H1 (cell line): ENCODE results near the gene WNT7A. TPM values are rescaled to one million over a fixed set of nuclear protein-coding genes. Genes with fewer than 3 reads are reported as not detected.

Source experiments
- NANOG ChIP-seq: IDR thresholded peaks from 2 replicates; pipeline ENCODE4 v1.6.1; 2011; ENCODE audit warnings: low read length, low read depth, mild to moderate bottlenecking, inconsistent platforms; ENCODE audit not compliant: insufficient read depth, poor library complexity, severe bottlenecking
- NRF1 ChIP-seq: IDR thresholded peaks from 2 replicates; pipeline ENCODE4 v1.6.1; 2011; ENCODE audit warnings: mild to moderate bottlenecking, low read depth, low read length, improper control_type of control experiment
- POU5F1 ChIP-seq: IDR thresholded peaks from 2 replicates; pipeline ENCODE4 v1.6.1; 2011; ENCODE audit warnings: low read depth, mild to moderate bottlenecking, low read length, moderate library complexity
- RAD21 ChIP-seq, 2 experiments: IDR thresholded peaks in 1 of 2; conservative IDR thresholded peaks in 1 of 2; 2 replicates each; pipeline ENCODE4 v1.6.1; 2011; ENCODE audit warnings: low read depth in 2 of 2, low read length in 2 of 2, improper control_type of control experiment in 1 of 2, inconsistent platforms in 1 of 2, mild to moderate bottlenecking in 1 of 2, moderate library complexity in 1 of 2
- RBBP5 ChIP-seq: IDR thresholded peaks from 2 replicates; pipeline ENCODE4 v1.7.1; 2012; ENCODE audit warnings: low read depth, mild to moderate bottlenecking, inconsistent platforms, low read length, moderate library complexity, borderline replicate concordance
- TCF12 ChIP-seq: IDR thresholded peaks from 2 replicates; pipeline ENCODE4 v1.6.1; 2011; ENCODE audit warnings: low read depth, mild to moderate bottlenecking, low read length
- polyA plus RNA-seq, 7 experiments: library from polyadenylated mRNA; depleted of rRNA in 3 of 7; stranded (reverse) in 5 of 7; unstranded in 2 of 7; fragments of >200 nt in 5 of 7; fragments of 200-250 nt in 2 of 7; gene quantifications; 1 replicate in 5 of 7; 2 replicates in 1 of 7; 4 replicates in 1 of 7; pipeline versions ENCODE4 v1.2.1 to v1.2.3, GENCODE V29; 2011 to 2013; ENCODE audit warnings: missing spikeins in 2 of 7, mixed read lengths in 2 of 7
- total RNA-seq: library from RNA; stranded (reverse); fragmentation: NEBNext Ultra II Directional; extraction: Animal tissue kit (Norgen Biotek cat#: 25700); gene quantifications from 2 replicates; pipeline ENCODE4 v1.2.1, GENCODE V29; 2021
- TF ChIP-seq, protein P1 (sequence below): fragments of 300-600 bp; sonication (generic); IDR thresholded peaks from 2 replicates; pipeline ENCODE4 v1.7.1; 2012; ENCODE audit warnings: low read length, moderate library complexity, mild to moderate bottlenecking, inconsistent platforms; ENCODE audit not compliant: insufficient replicate concordance

Gene WNT7A
- total and polyA plus RNA-seq, 2 of the 8 experiments (the other 6 are each of a cell fraction or from before 2014, with no cell fraction given), result 0.02 TPM; not detected in 1

DNA sequence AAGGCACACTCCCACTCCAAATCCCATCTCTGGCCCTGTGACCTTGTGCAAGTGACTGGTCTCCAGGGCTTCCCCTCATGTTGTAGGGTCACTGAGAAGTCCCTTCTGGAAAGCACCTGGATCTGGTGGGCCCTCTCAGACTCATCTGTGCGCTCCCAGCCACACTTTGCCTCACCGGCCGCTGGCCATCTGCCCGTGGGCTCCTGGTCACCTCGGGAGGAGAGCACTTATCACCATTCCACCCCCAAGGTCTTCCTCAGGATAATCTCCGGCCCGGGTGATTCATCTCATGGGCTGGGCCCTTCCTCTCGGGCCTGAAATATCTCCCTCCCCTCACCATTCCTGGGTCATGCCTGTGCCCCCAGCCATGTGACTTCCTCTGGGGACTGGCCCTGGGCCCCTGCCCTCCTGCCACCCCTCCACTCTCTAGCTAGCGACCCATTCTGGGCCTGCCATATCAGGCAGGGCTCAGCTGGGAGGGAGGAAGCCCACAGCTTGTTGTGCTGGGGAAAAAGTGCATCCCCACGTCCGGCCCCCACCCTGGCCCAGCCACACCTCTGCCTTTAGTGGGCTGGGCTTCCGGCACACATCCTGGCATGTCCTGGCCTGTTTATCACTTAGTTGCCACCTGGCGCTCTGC lies 10.6 kb upstream of the WNT7A start (continued):
- TF ChIP-seq, protein P1, sequence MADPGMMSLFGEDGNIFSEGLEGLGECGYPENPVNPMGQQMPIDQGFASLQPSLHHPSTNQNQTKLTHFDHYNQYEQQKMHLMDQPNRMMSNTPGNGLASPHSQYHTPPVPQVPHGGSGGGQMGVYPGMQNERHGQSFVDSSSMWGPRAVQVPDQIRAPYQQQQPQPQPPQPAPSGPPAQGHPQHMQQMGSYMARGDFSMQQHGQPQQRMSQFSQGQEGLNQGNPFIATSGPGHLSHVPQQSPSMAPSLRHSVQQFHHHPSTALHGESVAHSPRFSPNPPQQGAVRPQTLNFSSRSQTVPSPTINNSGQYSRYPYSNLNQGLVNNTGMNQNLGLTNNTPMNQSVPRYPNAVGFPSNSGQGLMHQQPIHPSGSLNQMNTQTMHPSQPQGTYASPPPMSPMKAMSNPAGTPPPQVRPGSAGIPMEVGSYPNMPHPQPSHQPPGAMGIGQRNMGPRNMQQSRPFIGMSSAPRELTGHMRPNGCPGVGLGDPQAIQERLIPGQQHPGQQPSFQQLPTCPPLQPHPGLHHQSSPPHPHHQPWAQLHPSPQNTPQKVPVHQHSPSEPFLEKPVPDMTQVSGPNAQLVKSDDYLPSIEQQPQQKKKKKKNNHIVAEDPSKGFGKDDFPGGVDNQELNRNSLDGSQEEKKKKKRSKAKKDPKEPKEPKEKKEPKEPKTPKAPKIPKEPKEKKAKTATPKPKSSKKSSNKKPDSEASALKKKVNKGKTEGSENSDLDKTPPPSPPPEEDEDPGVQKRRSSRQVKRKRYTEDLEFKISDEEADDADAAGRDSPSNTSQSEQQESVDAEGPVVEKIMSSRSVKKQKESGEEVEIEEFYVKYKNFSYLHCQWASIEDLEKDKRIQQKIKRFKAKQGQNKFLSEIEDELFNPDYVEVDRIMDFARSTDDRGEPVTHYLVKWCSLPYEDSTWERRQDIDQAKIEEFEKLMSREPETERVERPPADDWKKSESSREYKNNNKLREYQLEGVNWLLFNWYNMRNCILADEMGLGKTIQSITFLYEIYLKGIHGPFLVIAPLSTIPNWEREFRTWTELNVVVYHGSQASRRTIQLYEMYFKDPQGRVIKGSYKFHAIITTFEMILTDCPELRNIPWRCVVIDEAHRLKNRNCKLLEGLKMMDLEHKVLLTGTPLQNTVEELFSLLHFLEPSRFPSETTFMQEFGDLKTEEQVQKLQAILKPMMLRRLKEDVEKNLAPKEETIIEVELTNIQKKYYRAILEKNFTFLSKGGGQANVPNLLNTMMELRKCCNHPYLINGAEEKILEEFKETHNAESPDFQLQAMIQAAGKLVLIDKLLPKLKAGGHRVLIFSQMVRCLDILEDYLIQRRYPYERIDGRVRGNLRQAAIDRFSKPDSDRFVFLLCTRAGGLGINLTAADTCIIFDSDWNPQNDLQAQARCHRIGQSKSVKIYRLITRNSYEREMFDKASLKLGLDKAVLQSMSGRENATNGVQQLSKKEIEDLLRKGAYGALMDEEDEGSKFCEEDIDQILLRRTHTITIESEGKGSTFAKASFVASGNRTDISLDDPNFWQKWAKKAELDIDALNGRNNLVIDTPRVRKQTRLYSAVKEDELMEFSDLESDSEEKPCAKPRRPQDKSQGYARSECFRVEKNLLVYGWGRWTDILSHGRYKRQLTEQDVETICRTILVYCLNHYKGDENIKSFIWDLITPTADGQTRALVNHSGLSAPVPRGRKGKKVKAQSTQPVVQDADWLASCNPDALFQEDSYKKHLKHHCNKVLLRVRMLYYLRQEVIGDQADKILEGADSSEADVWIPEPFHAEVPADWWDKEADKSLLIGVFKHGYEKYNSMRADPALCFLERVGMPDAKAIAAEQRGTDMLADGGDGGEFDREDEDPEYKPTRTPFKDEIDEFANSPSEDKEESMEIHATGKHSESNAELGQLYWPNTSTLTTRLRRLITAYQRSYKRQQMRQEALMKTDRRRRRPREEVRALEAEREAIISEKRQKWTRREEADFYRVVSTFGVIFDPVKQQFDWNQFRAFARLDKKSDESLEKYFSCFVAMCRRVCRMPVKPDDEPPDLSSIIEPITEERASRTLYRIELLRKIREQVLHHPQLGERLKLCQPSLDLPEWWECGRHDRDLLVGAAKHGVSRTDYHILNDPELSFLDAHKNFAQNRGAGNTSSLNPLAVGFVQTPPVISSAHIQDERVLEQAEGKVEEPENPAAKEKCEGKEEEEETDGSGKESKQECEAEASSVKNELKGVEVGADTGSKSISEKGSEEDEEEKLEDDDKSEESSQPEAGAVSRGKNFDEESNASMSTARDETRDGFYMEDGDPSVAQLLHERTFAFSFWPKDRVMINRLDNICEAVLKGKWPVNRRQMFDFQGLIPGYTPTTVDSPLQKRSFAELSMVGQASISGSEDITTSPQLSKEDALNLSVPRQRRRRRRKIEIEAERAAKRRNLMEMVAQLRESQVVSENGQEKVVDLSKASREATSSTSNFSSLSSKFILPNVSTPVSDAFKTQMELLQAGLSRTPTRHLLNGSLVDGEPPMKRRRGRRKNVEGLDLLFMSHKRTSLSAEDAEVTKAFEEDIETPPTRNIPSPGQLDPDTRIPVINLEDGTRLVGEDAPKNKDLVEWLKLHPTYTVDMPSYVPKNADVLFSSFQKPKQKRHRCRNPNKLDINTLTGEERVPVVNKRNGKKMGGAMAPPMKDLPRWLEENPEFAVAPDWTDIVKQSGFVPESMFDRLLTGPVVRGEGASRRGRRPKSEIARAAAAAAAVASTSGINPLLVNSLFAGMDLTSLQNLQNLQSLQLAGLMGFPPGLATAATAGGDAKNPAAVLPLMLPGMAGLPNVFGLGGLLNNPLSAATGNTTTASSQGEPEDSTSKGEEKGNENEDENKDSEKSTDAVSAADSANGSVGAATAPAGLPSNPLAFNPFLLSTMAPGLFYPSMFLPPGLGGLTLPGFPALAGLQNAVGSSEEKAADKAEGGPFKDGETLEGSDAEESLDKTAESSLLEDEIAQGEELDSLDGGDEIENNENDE, result no peak
- no peak for TF ChIP-seq NRF1
- no peak for TF ChIP-seq TCF12
- no peak for TF ChIP-seq NANOG
- TF ChIP-seq POU5F1, result no peak
- no peak for TF ChIP-seq RBBP5
- no peak for TF ChIP-seq RAD21 (IDR thresholded peaks at IDR 0.05 in 1 of 2, conservative IDR thresholded peaks at IDR 0.05 in 1 of 2; ENCODE audit: low read depth in 2 of 2, low read length in 2 of 2)
